Osteoblast (primary cell): ENCODE measurements around the gene IFNAR1. TPM values are rescaled to one million over a fixed set of nuclear protein-coding genes. Genes with fewer than 3 reads are reported as not detected.

ENCODE experiments used
- DNase-seq: peaks from one replicate; pipeline ENCODE4 v3.0.0; 2011; ENCODE audit warnings: low spot score, mixed read lengths; ENCODE audit not compliant: insufficient read length; ENCODE audit errors: missing footprints
- H2AFZ ChIP-seq: 2 replicates; pipeline ENCODE4 v1.6.0; 2011; ENCODE audit warnings: mild to moderate bottlenecking, low read length
- H3K27ac ChIP-seq: 2 replicates; pipeline ENCODE4 v1.5.1; 2011; ENCODE audit warnings: mild to moderate bottlenecking, low read depth, low read length, moderate library complexity
- H3K27me3 ChIP-seq: 2 replicates; pipeline ENCODE4 v1.6.0; 2012; ENCODE audit warnings: mild to moderate bottlenecking, control low read depth, inconsistent platforms, low read length, moderate library complexity; ENCODE audit not compliant: insufficient read depth
- H3K36me3 ChIP-seq: 2 replicates; pipeline ENCODE4 v1.5.1; 2011; ENCODE audit warnings: mild to moderate bottlenecking, low read length, control low read depth, moderate library complexity; ENCODE audit not compliant: insufficient read depth
- H3K4me1 ChIP-seq: 2 replicates; pipeline ENCODE4 v1.5.1; 2011; ENCODE audit warnings: mild to moderate bottlenecking, low read length, control low read depth, moderate library complexity; ENCODE audit not compliant: insufficient read depth
- H3K4me2 ChIP-seq: 2 replicates; pipeline ENCODE4 v1.6.0; 2011; ENCODE audit warnings: mild to moderate bottlenecking, low read length; ENCODE audit not compliant: insufficient read depth
- H3K4me3 ChIP-seq: fragments of 200-600 bp; sonication (generic); 3 replicates; pipeline ENCODE4 v1.5.1; 2012; ENCODE audit warnings: mild to moderate bottlenecking, low read length, inconsistent platforms; ENCODE audit not compliant: insufficient read depth
- H3K79me2 ChIP-seq: 2 replicates; pipeline ENCODE4 v1.6.0; 2012; ENCODE audit warnings: mild to moderate bottlenecking, low read length, control low read depth, inconsistent platforms; ENCODE audit not compliant: insufficient read depth
- H3K9me3 ChIP-seq: 2 replicates; pipeline ENCODE4 v1.5.1; 2011; ENCODE audit warnings: low read depth, low read length, control low read depth
- H4K20me1 ChIP-seq: 2 replicates; pipeline ENCODE4 v1.6.0; 2012; ENCODE audit warnings: mild to moderate bottlenecking, low read length, control low read depth; ENCODE audit not compliant: insufficient read depth
- CTCF ChIP-seq: IDR thresholded peaks from 2 replicates; pipeline ENCODE4 v1.5.1; 2011; ENCODE audit warnings: mild to moderate bottlenecking, low read depth, low read length, moderate library complexity; ENCODE audit errors: extremely low read depth
- total RNA-seq: library from RNA; depleted of rRNA; stranded (reverse); fragments of >200 nt; gene quantifications from 2 replicates; pipeline ENCODE4 v1.2.3, GENCODE V29; 2012

The IFNAR1 gene
- total RNA-seq, 1 donor, result 26.1 TPM

GRCh38 chr21:33396951-33397350, 72.2 kb downstream of the IFNAR1 start:
- Histone ChIP-seq H3K4me3 (no peak overlapping the region), H3K27ac (peak overlapping the region; percentile 87), H4K20me1 (no peaks in the 10 kb centered on the region), H3K27me3 (no peaks in the 10 kb centered on the region), H3K9me3 (no peaks in the 10 kb centered on the region), H3K79me2 (no peaks in the 10 kb centered on the region), H3K4me1 (peaks cover 48% of the 10 kb centered on the region), H3K36me3 (no peaks in the 10 kb centered on the region), H3K4me2 (peak overlapping the region; percentile 44), H2AFZ (no peak overlapping the region)
- no peak for TF ChIP-seq CTCF
- DNase-seq, result peak; percentile 96

- no peak overlapping the region for H3K4me2 ChIP-seq
- H3K36me3 ChIP-seq, result no peaks in the 10 kb centered on the region
- H3K4me1 ChIP-seq, result peaks cover 54% of the 10 kb centered on the region
- peak; percentile 43 for DNase-seq
- H3K9me3 ChIP-seq, result no peaks in the 10 kb centered on the region
- no peak for TF ChIP-seq CTCF
- H3K79me2 ChIP-seq, result no peaks in the 10 kb centered on the region
- no peaks in the 10 kb centered on the region for H3K27me3 ChIP-seq
- H3K4me3 ChIP-seq, result no peak overlapping the region
- H2AFZ ChIP-seq, result no peak overlapping the region
- peak overlapping the region; percentile 87 for H3K27ac ChIP-seq
- H4K20me1 ChIP-seq, result no peaks in the 10 kb centered on the region
Measured at GRCh38 chr21:33397717-33398116, 72.9 kb downstream of the IFNAR1 start.

- no peaks in the 10 kb centered on the region for H3K9me3 ChIP-seq
- peaks cover 54% of the 10 kb centered on the region for H3K4me1 ChIP-seq
- H3K4me2 ChIP-seq, result no peak overlapping the region
- H3K27ac ChIP-seq, result no peak overlapping the region
- no peaks in the 10 kb centered on the region for H3K27me3 ChIP-seq
- no peak overlapping the region for H2AFZ ChIP-seq
- no peak for DNase-seq
- H3K36me3 ChIP-seq, result no peaks in the 10 kb centered on the region
- no peak overlapping the region for H3K4me3 ChIP-seq
- no peak for TF ChIP-seq CTCF
- H4K20me1 ChIP-seq, result no peaks in the 10 kb centered on the region
- no peaks in the 10 kb centered on the region for H3K79me2 ChIP-seq
Measured at GRCh38 chr21:33398361-33398760, 73.6 kb downstream of the IFNAR1 start.

GRCh38 chr21:33401630-33401992, 76.8 kb downstream of the IFNAR1 start:
- peak; percentile 75 for DNase-seq
- no peaks in the 10 kb centered on the region for H3K9me3 ChIP-seq
- peaks cover 46% of the 10 kb centered on the region for H3K4me1 ChIP-seq
- peak overlapping the region; percentile 79 for H3K27ac ChIP-seq
- H3K79me2 ChIP-seq, result peaks cover 27% of the 10 kb centered on the region
- no peaks in the 10 kb centered on the region for H3K27me3 ChIP-seq
- peak overlapping the region; percentile 94 for H3K4me2 ChIP-seq
- peaks cover 9% of the 10 kb centered on the region for H4K20me1 ChIP-seq
- no peak overlapping the region for H3K4me3 ChIP-seq
- H3K36me3 ChIP-seq, result no peaks in the 10 kb centered on the region
- H2AFZ ChIP-seq, result peak overlapping the region; percentile 44
- TF ChIP-seq CTCF, result no peak
